Measurements from ENCODE around the gene TSPAN4. TPM values are rescaled to one million over a fixed set of nuclear protein-coding genes. Genes with fewer than 3 reads are reported as not detected.

The TSPAN4 gene
- total and polyA plus RNA-seq, 2 of the 13 experiments (the other 11 are each of a cell fraction or from before 2014, with no cell fraction given): 31.7 to 68.3 TPM

- peak; percentile 56; the same call in 1 of the 2 replicates for TF ChIP-seq ZNF687 (CRISPR knock-in tag; IDR thresholded peaks at IDR 0.05)
- TF ChIP-seq ZNF800 (CRISPR knock-in tag; IDR thresholded peaks at IDR 0.05): no peak
- TF ChIP-seq BRD4 (CRISPR knock-in tag; IDR thresholded peaks at IDR 0.05): no peak
- TF ChIP-seq MIER3 (CRISPR knock-in tag; IDR thresholded peaks at IDR 0.05; ENCODE audit: borderline replicate concordance): 0 out of 2 replicates have a peak, but pooled peaks have one; percentile 38
- peak; percentile 66; the same call in 1 of the 2 replicates for TF ChIP-seq FOSL1 (CRISPR knock-in tag; IDR thresholded peaks at IDR 0.05; ENCODE audit: borderline replicate concordance)
- TF ChIP-seq ZXDC (CRISPR knock-in tag; IDR thresholded peaks at IDR 0.05): no peak
- no peak for TF ChIP-seq NR1H2 (CRISPR knock-in tag; IDR thresholded peaks at IDR 0.05; ENCODE audit: borderline replicate concordance, low read depth)
- TF ChIP-seq TEAD3 (CRISPR knock-in tag; optimal IDR thresholded peaks at IDR 0.05; ENCODE audit: borderline replicate concordance): peak; percentile 76
- TF ChIP-seq, protein P1, sequence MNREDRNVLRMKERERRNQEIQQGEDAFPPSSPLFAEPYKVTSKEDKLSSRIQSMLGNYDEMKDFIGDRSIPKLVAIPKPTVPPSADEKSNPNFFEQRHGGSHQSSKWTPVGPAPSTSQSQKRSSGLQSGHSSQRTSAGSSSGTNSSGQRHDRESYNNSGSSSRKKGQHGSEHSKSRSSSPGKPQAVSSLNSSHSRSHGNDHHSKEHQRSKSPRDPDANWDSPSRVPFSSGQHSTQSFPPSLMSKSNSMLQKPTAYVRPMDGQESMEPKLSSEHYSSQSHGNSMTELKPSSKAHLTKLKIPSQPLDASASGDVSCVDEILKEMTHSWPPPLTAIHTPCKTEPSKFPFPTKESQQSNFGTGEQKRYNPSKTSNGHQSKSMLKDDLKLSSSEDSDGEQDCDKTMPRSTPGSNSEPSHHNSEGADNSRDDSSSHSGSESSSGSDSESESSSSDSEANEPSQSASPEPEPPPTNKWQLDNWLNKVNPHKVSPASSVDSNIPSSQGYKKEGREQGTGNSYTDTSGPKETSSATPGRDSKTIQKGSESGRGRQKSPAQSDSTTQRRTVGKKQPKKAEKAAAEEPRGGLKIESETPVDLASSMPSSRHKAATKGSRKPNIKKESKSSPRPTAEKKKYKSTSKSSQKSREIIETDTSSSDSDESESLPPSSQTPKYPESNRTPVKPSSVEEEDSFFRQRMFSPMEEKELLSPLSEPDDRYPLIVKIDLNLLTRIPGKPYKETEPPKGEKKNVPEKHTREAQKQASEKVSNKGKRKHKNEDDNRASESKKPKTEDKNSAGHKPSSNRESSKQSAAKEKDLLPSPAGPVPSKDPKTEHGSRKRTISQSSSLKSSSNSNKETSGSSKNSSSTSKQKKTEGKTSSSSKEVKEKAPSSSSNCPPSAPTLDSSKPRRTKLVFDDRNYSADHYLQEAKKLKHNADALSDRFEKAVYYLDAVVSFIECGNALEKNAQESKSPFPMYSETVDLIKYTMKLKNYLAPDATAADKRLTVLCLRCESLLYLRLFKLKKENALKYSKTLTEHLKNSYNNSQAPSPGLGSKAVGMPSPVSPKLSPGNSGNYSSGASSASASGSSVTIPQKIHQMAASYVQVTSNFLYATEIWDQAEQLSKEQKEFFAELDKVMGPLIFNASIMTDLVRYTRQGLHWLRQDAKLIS (CRISPR knock-in tag; IDR thresholded peaks at IDR 0.05): no peak
- peak; percentile 87; the same call in 1 of the 2 replicates for TF ChIP-seq TFAP4 (IDR thresholded peaks at IDR 0.05; ENCODE audit: borderline replicate concordance, low read depth)
- 0 out of 2 replicates have a peak, but pooled peaks have one; percentile 12 for TF ChIP-seq ZFY (CRISPR knock-in tag; IDR thresholded peaks at IDR 0.05)
- no peak for TF ChIP-seq SP1 (IDR thresholded peaks at IDR 0.05)
- TF ChIP-seq SP1 (CRISPR knock-in tag; IDR thresholded peaks at IDR 0.05): 0 out of 2 replicates have a peak, but pooled peaks have one; percentile 21
- peak; percentile 34; the same call in 1 of the 2 replicates for TF ChIP-seq ZFX (CRISPR knock-in tag; IDR thresholded peaks at IDR 0.05; ENCODE audit: low read depth)
Measured at GRCh38 chr11:820655-821511, 21.8 kb upstream of the TSPAN4 start (continued).
